Neural progenitor cell (in vitro differentiated cells): ENCODE data around the gene CD74. TPM values are rescaled to one million over a fixed set of nuclear protein-coding genes. Genes with fewer than 3 reads are reported as not detected.

Source experiments
- DNase-seq: peaks from one replicate; pipeline ENCODE4 v3.0.0-alpha.2; 2016; ENCODE audit warnings: low spot score
- H2AFZ ChIP-seq: fragments of 200-600 bp; sonication (generic); replicated peaks from 2 replicates; pipeline ENCODE4 v1.6.1; 2016; ENCODE audit warnings: antibody characterized with exemption
- H3F3A ChIP-seq: fragments of 200-600 bp; sonication (generic); 2 replicates; pipeline ENCODE4 v1.6.1; 2016; ENCODE audit warnings: antibody characterized with exemption, low read depth
- H3K27ac ChIP-seq: fragments of 200-600 bp; sonication (generic); 2 replicates; pipeline ENCODE4 v1.5.1; 2016; ENCODE audit warnings: mild to moderate bottlenecking
- H3K27me3 ChIP-seq: fragments of 200-600 bp; sonication (generic); 2 replicates; pipeline ENCODE4 v1.6.1; 2016; ENCODE audit warnings: mild to moderate bottlenecking, moderate library complexity
- H3K36me3 ChIP-seq: fragments of 200-600 bp; sonication (generic); 2 replicates; pipeline ENCODE4 v1.5.1; 2016
- H3K4me1 ChIP-seq: fragments of 200-600 bp; sonication (generic); 2 replicates; pipeline ENCODE4 v1.6.1; 2016; ENCODE audit warnings: mixed run types
- H3K4me2 ChIP-seq: fragments of 200-600 bp; sonication (generic); 2 replicates; pipeline ENCODE4 v1.6.1; 2016
- H3K4me3 ChIP-seq: fragments of 200-600 bp; sonication (generic); 2 replicates; pipeline ENCODE4 v1.5.1; 2016
- H3K79me2 ChIP-seq: fragments of 200-600 bp; sonication (generic); 2 replicates; pipeline ENCODE4 v1.6.1; 2016; ENCODE audit warnings: low read depth
- H3K9ac ChIP-seq: fragments of 200-600 bp; sonication (generic); 2 replicates; pipeline ENCODE4 v1.6.1; 2016
- H3K9me3 ChIP-seq: fragments of 200-600 bp; sonication (generic); 2 replicates; pipeline ENCODE4 v1.5.1; 2016; ENCODE audit warnings: low read depth
- H4K20me1 ChIP-seq: fragments of 200-600 bp; sonication (generic); 2 replicates; pipeline ENCODE4 v1.6.1; 2016; ENCODE audit warnings: low read depth
- H3K27ac Mint-ChIP-seq: 3 replicates; pipeline ENCODE4 v1.8.0; 2021; ENCODE audit warnings: mixed read lengths
- H3K27me3 Mint-ChIP-seq: 2 replicates; pipeline ENCODE4 v1.8.0; 2022; ENCODE audit warnings: low read depth, mild to moderate bottlenecking, inconsistent platforms, moderate library complexity, mixed read lengths; ENCODE audit not compliant: insufficient read depth
- H3K36me3 Mint-ChIP-seq: 3 replicates; pipeline ENCODE4 v1.8.0; 2021; ENCODE audit warnings: mixed read lengths
- H3K4me1 Mint-ChIP-seq: 3 replicates; pipeline ENCODE4 v1.8.0; 2021; ENCODE audit warnings: mixed read lengths
- H3K4me3 Mint-ChIP-seq: 3 replicates; pipeline ENCODE4 v1.8.0; 2021; ENCODE audit warnings: mild to moderate bottlenecking, moderate library complexity, mixed read lengths
- H3K9me3 Mint-ChIP-seq: 3 replicates; pipeline ENCODE4 v1.8.0; 2020; ENCODE audit warnings: mixed read lengths
- CTCF ChIP-seq: fragments of 200-600 bp; sonication (generic); IDR thresholded peaks from 2 replicates; pipeline ENCODE4 v1.5.1; 2017; ENCODE audit warnings: antibody characterized with exemption, mild to moderate bottlenecking
- EZH2 ChIP-seq: fragments of 200-600 bp; sonication (generic); IDR thresholded peaks from 2 replicates; pipeline ENCODE4 v1.6.1; 2017; ENCODE audit warnings: antibody characterized with exemption, mild to moderate bottlenecking, moderate library complexity
- EZH2phosphoT487 ChIP-seq: fragments of 200-600 bp; sonication (generic); IDR thresholded peaks from 2 replicates; pipeline ENCODE4 v1.6.1; 2017; ENCODE audit warnings: antibody characterized with exemption
- total RNA-seq: library from RNA; depleted of rRNA; stranded (reverse); fragments of >200 nt; gene quantifications from 2 replicates; pipeline ENCODE4 v1.2.3, GENCODE V29; 2015; ENCODE audit warnings: low replicate concordance

Gene CD74
- total RNA-seq, 1 donor from 2014 or later, result 9.8 TPM

- peaks cover 6% of the 10 kb centered on the region for H3K27me3 Mint-ChIP-seq
- H3K27ac Mint-ChIP-seq, result no peak within 1 kb of the TSS
- no peak within 1 kb of the TSS for H3K27ac ChIP-seq
- H4K20me1 ChIP-seq, result peaks cover 28% of the 10 kb centered on the region
- H3K9ac ChIP-seq, result peak within 1 kb of the TSS; percentile 54
- peak within 1 kb of the TSS; percentile 74 for H3K4me3 ChIP-seq
- H3K36me3 ChIP-seq, result no peaks in the 10 kb centered on the region
- H3K4me1 Mint-ChIP-seq, result peaks cover 21% of the 10 kb centered on the region
- peaks cover 11% of the 10 kb centered on the region for H3K4me1 ChIP-seq
- peaks cover 39% of the 10 kb centered on the region for H3K79me2 ChIP-seq
- no peaks in the 10 kb centered on the region for H3F3A ChIP-seq
- no peaks in the 10 kb centered on the region for H3K9me3 ChIP-seq
- H3K36me3 Mint-ChIP-seq, result peaks cover 18% of the 10 kb centered on the region
- H3K9me3 Mint-ChIP-seq, result no peaks in the 10 kb centered on the region
- peak within 1 kb of the TSS; percentile 98 for H2AFZ ChIP-seq
- H3K27me3 ChIP-seq, result peaks cover 4% of the 10 kb centered on the region
- H3K4me2 ChIP-seq, result peak within 1 kb of the TSS; percentile 87
- TF ChIP-seq CTCF (no peak), EZH2 (no peak), EZH2phosphoT487 (no peak)
- H3K4me3 Mint-ChIP-seq, result peak within 1 kb of the TSS; percentile 90
- DNase-seq, result peak; percentile 99
Observed at GRCh38 chr5:150357326-150358260, 55.1 kb downstream of the CD74 start, which contains the start of gene TCOF1. TSS of gene TCOF1 (plus strand) at chr5:150357697. CDS start at chr5:150357747, 50 bp downstream.

- peaks cover 11% of the 10 kb centered on the region for H3K36me3 Mint-ChIP-seq
- H3K4me1 Mint-ChIP-seq, result peaks cover 21% of the 10 kb centered on the region
- H3K9me3 Mint-ChIP-seq, result no peaks in the 10 kb centered on the region
- TF ChIP-seq EZH2phosphoT487 (no peak), CTCF (no peak), EZH2 (no peak)
- Histone ChIP-seq H4K20me1 (peaks cover 28% of the 10 kb centered on the region), H3K36me3 (no peaks in the 10 kb centered on the region), H3K27me3 (peaks cover 4% of the 10 kb centered on the region), H3K9ac (no peak overlapping the region), H3K4me2 (peak overlapping the region; percentile 76), H3K79me2 (peaks cover 39% of the 10 kb centered on the region), H3K9me3 (no peaks in the 10 kb centered on the region), H3K27ac (no peak overlapping the region), H3K4me1 (peaks cover 11% of the 10 kb centered on the region), H3K4me3 (peak overlapping the region; percentile 74), H3F3A (no peaks in the 10 kb centered on the region), H2AFZ (peak overlapping the region; percentile 98)
- H3K27me3 Mint-ChIP-seq, result peaks cover 6% of the 10 kb centered on the region
- H3K4me3 Mint-ChIP-seq, result peak overlapping the region; percentile 90
- DNase-seq, result no peak
- no peak overlapping the region for H3K27ac Mint-ChIP-seq
Observed at GRCh38 chr5:150356575-150357294, 56.0 kb downstream of the CD74 start.

- peaks cover 33% of the 10 kb centered on the region for H3K79me2 ChIP-seq
- Mint-ChIP-seq H3K9me3 (no peaks in the 10 kb centered on the region), H3K4me3 (no peak overlapping the region), H3K4me1 (peaks cover 23% of the 10 kb centered on the region), H3K27me3 (peaks cover 6% of the 10 kb centered on the region), H3K36me3 (peaks cover 6% of the 10 kb centered on the region), H3K27ac (peak overlapping the region; percentile 5)
- H3K9ac ChIP-seq, result no peak overlapping the region
- H2AFZ ChIP-seq, result no peak overlapping the region
- peaks cover 25% of the 10 kb centered on the region for H4K20me1 ChIP-seq
- H3K9me3 ChIP-seq, result no peaks in the 10 kb centered on the region
- no peak overlapping the region for H3K27ac ChIP-seq
- no peaks in the 10 kb centered on the region for H3F3A ChIP-seq
- H3K4me3 ChIP-seq, result no peak overlapping the region
- no peak for DNase-seq
- TF ChIP-seq EZH2phosphoT487 (no peak), CTCF (no peak), EZH2 (no peak)
- no peaks in the 10 kb centered on the region for H3K36me3 ChIP-seq
- H3K27me3 ChIP-seq, result peaks cover 4% of the 10 kb centered on the region
- H3K4me1 ChIP-seq, result peaks cover 11% of the 10 kb centered on the region
- no peak overlapping the region for H3K4me2 ChIP-seq
Observed at GRCh38 chr5:150355791-150356190, 56.9 kb downstream of the CD74 start.
